GM12891 (cell line): ENCODE results near the gene TBC1D13.

Experiments
- PAX5 ChIP-seq: IDR thresholded peaks from 2 replicates; pipeline ENCODE4 v1.6.1; 2011; ENCODE audit warnings: low read length, moderate library complexity, mild to moderate bottlenecking; ENCODE audit not compliant: insufficient read depth, severe bottlenecking
- POLR2A ChIP-seq: IDR thresholded peaks from 2 replicates; pipeline ENCODE4 v1.6.1; 2011; ENCODE audit warnings: low read depth, low read length, control low read depth
- POLR2AphosphoS5 ChIP-seq: IDR thresholded peaks from 2 replicates; pipeline ENCODE4 v1.6.1; 2011; ENCODE audit warnings: low read depth, low read length, control low read depth
- SPI1 ChIP-seq: IDR thresholded peaks from 2 replicates; pipeline ENCODE4 v1.6.1; 2011; ENCODE audit warnings: low read depth, low read length, control low read depth
- TAF1 ChIP-seq: IDR thresholded peaks from 2 replicates; pipeline ENCODE4 v1.6.1; 2011; ENCODE audit warnings: low read depth, low read length, control low read depth

- TF ChIP-seq POLR2AphosphoS5 (no peak), TAF1 (no peak), POLR2A (no peak), PAX5 (no peak), SPI1 (no peak)
Observed at GRCh38 chr9:128845186-128845931, 58.3 kb downstream of the TBC1D13 start.
